ENCODE data around the gene LYZL1.

Gene LYZL1

GRCh38 chr10:29244978-29245377 is 43.9 kb upstream of the LYZL1 start:
- Mint-ChIP-seq H3K4me3 (no peak overlapping the region), H3K27ac (no peak overlapping the region), H3K9me3 (no peaks in the 10 kb centered on the region), H3K36me3 (ENCODE audit: low read depth) (no peaks in the 10 kb centered on the region), H3K4me1 (peaks cover 30% of the 10 kb centered on the region), H3K27me3 (ENCODE audit: low read depth) (no peaks in the 10 kb centered on the region)
- TF ChIP-seq CTCF (IDR thresholded peaks at IDR 0.05; ENCODE audit: unreplicated experiment in 3 of 3) = no peak

- H3K4me1 Mint-ChIP-seq = peaks cover 27% of the 10 kb centered on the region
- no peak for TF ChIP-seq CTCF (IDR thresholded peaks at IDR 0.05; ENCODE audit: unreplicated experiment in 3 of 3)
- no peak overlapping the region for H3K27ac Mint-ChIP-seq
- H3K36me3 Mint-ChIP-seq (ENCODE audit: low read depth) = no peaks in the 10 kb centered on the region
- H3K4me3 Mint-ChIP-seq = no peak overlapping the region
- H3K9me3 Mint-ChIP-seq = no peaks in the 10 kb centered on the region
- peaks cover under 1% of the 10 kb centered on the region for H3K27me3 Mint-ChIP-seq (ENCODE audit: low read depth)
Observed at GRCh38 chr10:29245476-29245875, 43.4 kb upstream of the LYZL1 start.

- peaks cover 4% of the 10 kb centered on the region for H3K27me3 Mint-ChIP-seq (ENCODE audit: low read depth)
- H3K27ac Mint-ChIP-seq = no peak overlapping the region
- peaks cover 27% of the 10 kb centered on the region for H3K4me1 Mint-ChIP-seq
- no peak for TF ChIP-seq CTCF (IDR thresholded peaks at IDR 0.05; ENCODE audit: unreplicated experiment in 3 of 3)
- H3K9me3 Mint-ChIP-seq = no peaks in the 10 kb centered on the region
- H3K4me3 Mint-ChIP-seq = no peak overlapping the region
- H3K36me3 Mint-ChIP-seq (ENCODE audit: low read depth) = no peaks in the 10 kb centered on the region
Observed at GRCh38 chr10:29246449-29246848, 42.4 kb upstream of the LYZL1 start.

- Mint-ChIP-seq H3K36me3 (ENCODE audit: low read depth) (no peaks in the 10 kb centered on the region), H3K9me3 (no peaks in the 10 kb centered on the region), H3K27me3 (ENCODE audit: low read depth) (peaks cover 4% of the 10 kb centered on the region), H3K27ac (no peak overlapping the region), H3K4me3 (no peak overlapping the region), H3K4me1 (peaks cover 33% of the 10 kb centered on the region)
- TF ChIP-seq CTCF (IDR thresholded peaks at IDR 0.05; ENCODE audit: unreplicated experiment in 3 of 3) = no peak
Observed at GRCh38 chr10:29248158-29248557, 40.7 kb upstream of the LYZL1 start.

GRCh38 chr10:29249018-29249417 is 39.9 kb upstream of the LYZL1 start:
- no peak for TF ChIP-seq CTCF (IDR thresholded peaks at IDR 0.05; ENCODE audit: unreplicated experiment in 3 of 3)
- H3K27ac Mint-ChIP-seq = peak overlapping the region in 1 of 3 experiments; percentile 45
- H3K4me1 Mint-ChIP-seq = peaks cover 42% of the 10 kb centered on the region
- H3K9me3 Mint-ChIP-seq = no peaks in the 10 kb centered on the region
- no peaks in the 10 kb centered on the region for H3K36me3 Mint-ChIP-seq (ENCODE audit: low read depth)
- peaks cover 4% of the 10 kb centered on the region for H3K27me3 Mint-ChIP-seq (ENCODE audit: low read depth)
- H3K4me3 Mint-ChIP-seq = no peak overlapping the region

- TF ChIP-seq CTCF (IDR thresholded peaks at IDR 0.05; ENCODE audit: unreplicated experiment in 3 of 3) = no peak
- peak overlapping the region in 1 of 3 experiments; percentile 52 for H3K27ac Mint-ChIP-seq
- H3K4me1 Mint-ChIP-seq = peaks cover 46% of the 10 kb centered on the region
- H3K4me3 Mint-ChIP-seq = no peak overlapping the region
- no peaks in the 10 kb centered on the region for H3K9me3 Mint-ChIP-seq
- no peaks in the 10 kb centered on the region for H3K36me3 Mint-ChIP-seq (ENCODE audit: low read depth)
- peaks cover 4% of the 10 kb centered on the region for H3K27me3 Mint-ChIP-seq (ENCODE audit: low read depth)
Observed at GRCh38 chr10:29250066-29250465, 38.8 kb upstream of the LYZL1 start.

Measured in nephron (organoid).